Effector CD8-positive, alpha-beta T cell (primary cell): ENCODE results near the gene CRISPLD2.

Experiments
- DNase-seq: peaks from one replicate; lab custom pipeline; 2025; lab: John Stamatoyannopoulos, UW

CRISPLD2 gene

GRCh38 chr16:84911486-84912216 is 91.9 kb downstream of the CRISPLD2 start:
- DNase-seq, result no peak

DNA sequence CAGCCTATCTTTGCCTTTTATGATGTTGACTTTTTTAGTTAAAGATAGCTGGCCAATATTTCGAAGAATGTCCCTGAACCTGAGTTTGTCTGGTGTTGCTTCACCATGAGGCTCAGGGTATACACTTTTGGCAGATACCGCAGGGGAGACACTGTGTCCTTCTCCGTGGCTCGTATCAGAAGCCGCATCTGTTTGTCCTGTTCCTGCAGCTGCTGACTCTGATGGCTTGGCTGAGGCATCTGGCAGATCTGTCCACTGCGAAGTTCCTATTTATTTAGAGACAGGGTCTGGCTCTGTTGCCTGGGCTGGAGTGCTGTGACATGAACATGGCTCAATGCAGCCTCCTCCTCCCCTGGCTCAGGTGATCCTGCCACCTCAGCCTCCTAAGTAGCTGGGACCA is 93.5 kb downstream of the CRISPLD2 start:
- DNase-seq, result no peak

GRCh38 chr16:84914273-84914672 is 94.5 kb downstream of the CRISPLD2 start:
- DNase-seq, result no peak

DNA sequence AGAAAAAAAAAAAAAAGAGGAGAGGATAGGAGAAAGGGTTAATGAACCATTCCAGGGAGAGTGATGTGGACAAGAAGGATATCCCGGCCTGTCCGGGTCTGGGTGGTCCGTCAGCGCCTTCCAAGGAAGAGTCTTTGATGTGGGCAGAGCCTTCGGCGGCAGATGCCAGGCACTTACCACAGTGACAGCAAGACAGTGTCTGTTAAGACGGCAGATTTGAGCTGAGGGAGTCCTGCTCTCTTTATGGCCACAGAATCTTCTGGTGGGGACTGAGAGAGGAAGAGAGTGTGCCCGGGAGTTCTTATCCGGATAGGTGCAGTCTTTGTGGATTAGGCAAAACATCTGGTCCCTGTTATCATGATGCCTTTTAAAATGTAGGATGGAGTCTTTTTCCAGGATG is 96.4 kb downstream of the CRISPLD2 start:
- no peak for DNase-seq

DNA sequence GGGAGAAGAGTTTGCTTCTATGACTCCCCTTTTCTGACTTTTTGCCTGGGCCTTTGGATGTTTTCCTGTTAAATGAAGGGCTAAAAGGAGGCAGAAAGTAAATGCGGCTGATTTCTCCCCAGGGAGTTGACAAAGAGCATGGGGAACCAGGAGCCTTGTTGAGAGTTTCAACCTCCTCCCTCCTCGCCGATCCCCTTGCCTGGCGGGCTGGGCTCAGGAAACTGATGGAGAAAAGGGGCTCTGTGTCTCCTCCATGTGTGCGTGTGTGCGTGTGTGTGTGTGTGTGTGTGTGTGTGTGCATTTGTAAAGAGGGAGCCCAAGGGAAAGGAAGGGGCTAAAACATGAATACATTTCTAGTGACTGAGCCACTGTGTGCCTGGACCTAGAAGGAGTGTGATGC is 97.1 kb downstream of the CRISPLD2 start:
- DNase-seq, result no peak

DNA sequence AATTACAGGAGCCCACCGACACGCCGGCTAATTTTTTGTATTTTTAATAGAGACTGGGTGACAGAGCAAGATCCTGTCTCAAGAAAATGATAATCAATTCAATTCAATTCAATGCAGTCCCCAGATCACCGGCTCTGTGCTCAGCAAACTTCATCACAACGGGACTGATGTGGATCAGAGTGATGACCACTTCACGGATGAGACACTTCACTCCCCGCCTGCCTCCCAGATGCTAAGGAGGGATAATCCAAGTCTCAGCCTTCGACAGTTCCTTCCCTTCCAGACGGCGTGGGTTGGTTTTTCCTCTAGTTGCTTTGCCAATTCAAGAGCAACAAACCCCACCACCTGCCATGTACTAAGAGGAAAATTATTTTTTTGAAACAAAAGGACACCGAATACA is 97.7 kb downstream of the CRISPLD2 start:
- DNase-seq, result no peak

- no peak for DNase-seq
These were observed 98.5 kb downstream of the CRISPLD2 start for GRCh38 chr16:84918006-84918909.

GRCh38 chr16:84919269-84919668 is 99.5 kb downstream of the CRISPLD2 start:
- no peak for DNase-seq

DNA sequence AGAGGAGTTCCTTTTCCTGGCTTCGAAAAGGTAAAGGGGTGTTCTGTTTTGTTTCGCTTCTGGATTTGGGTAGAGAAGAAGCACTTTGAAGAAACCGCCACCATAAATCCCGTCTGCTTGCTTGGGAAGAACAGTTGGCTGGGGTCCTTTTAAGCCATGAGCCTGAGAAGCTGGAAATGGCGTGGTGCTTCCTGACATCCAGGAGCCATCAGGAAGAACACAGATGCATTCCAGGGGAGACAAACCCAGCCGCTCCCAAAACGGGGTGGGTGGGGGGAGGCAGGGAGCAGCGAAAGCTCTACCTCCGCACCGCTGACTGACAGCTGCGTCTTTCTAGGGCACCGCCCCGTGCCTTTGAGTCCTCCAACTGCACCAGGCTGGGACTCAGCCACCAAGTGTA is 99.9 kb downstream of the CRISPLD2 start:
- no peak for DNase-seq

DNA sequence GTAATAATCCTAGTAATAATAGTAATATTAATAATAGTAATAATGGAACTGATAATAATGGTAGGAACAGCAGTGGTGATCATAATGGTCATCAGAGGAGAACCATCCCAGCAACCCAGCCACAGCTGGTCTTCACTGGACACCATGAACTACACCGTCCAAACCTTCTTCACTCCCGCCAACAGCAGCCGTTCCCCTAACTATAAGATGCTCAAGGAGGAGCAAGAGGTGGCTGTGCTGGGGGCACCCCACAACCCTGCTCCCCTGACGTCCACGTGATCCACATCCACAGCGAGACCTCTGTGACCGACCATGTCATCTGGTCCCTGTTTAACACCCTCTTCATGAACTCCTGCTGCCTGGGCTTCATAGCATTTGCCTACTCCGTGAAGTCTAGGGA is 100.5 kb downstream of the CRISPLD2 start:
- no peak for DNase-seq

DNA sequence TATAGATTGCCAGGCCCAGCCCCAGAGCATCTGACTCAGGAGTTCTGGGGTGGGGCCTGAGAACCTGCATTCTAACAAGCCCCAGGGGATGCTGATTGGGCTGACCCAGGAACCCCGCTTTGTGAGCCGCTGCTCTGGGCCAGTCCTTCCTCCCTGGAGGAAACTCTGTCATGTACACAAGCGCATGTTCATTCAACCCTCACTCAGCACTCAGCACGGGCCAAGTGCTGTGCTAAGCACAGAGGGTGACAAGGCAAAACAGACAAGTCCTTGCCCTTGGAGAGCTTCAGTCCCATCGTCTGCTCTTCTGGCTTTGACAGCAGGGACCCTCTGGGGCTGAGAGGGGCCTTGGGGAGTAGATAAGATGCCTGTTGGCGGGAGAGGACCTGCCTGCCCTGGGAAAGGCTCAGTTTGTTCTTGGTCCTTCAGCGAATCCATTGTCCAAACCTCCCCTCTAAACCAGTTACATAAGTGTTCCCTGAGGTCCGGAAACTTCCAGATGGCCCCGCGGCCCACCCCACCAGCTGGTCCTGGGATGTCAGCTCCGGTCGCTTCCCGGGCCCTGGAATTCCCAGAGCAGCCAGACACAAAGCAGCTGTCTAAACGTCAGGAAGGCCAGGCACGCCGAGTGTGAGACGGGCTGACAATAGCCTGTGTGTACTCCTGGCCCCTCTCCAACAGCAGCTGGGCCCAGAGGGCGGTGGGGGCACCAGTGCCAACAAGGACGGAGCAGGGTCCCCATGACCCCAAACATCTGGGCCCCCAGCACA is 102.8 kb downstream of the CRISPLD2 start:
- no peak for DNase-seq

- DNase-seq, result no peak
These were observed 104.7 kb downstream of the CRISPLD2 start for GRCh38 chr16:84924331-84925091.

DNA sequence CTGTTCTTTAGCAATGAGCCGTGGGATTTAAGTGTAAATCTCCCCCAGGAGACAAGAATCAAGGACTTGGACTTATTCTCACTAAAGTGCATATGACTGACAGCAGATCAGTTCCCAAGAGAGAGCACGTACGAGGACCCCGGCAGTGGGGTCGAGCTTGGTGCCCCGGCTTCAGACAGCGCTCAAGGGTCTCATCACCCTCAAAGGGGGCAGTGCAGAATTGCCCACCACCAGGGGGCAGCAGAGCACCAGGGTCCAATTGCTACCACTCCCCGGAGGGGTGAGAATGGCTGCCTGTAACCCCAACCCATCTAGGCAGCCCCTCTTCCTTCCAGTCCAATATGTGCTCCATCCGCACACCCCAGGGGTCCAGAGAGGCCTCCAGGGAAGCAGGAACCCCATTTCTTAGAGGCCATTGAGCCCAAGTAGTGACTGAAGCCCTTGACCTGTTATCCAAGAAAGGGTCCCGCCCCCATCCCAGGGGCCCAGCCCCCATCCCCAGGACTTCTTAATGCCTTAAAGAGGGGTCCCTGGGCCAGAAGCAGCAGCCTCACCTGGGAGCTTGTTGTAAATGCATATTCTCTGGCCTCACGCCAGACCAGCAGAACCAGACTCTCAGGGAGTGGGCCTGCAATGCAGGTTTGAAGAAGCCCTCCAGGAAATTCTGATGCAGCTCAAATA is 105.4 kb downstream of the CRISPLD2 start:
- DNase-seq, result peak; percentile 61

DNA sequence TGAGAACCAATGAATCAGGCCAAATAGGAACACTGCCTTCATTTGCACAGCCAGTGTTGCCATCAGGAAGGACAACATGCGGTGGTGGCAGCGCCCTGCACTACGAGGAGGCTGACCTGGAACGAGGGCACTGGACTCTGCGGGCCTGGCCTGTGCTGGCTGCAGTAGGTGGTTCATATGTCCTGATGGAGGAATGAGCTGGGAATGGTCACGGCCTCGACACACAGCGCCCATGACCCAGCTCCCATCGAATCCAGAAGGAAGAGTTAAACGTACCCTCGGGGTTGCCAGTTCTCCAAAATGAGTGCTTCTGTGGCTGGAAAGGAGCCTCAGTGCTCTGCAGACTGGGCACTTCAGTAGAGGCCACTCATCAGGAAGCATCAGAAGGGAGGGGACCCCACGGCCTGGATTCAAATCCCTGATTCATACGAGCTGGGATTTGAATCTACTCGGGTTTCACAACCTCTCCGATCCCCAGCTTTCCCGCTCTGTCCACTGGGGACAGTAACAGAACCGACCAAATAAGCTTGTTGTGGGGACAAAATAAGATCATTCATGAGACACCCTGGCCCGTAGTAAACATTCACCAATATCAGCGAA is 106.1 kb downstream of the CRISPLD2 start:
- DNase-seq, result no peak

GRCh38 chr16:84926462-84926861 is 106.7 kb downstream of the CRISPLD2 start:
- no peak for DNase-seq

DNA sequence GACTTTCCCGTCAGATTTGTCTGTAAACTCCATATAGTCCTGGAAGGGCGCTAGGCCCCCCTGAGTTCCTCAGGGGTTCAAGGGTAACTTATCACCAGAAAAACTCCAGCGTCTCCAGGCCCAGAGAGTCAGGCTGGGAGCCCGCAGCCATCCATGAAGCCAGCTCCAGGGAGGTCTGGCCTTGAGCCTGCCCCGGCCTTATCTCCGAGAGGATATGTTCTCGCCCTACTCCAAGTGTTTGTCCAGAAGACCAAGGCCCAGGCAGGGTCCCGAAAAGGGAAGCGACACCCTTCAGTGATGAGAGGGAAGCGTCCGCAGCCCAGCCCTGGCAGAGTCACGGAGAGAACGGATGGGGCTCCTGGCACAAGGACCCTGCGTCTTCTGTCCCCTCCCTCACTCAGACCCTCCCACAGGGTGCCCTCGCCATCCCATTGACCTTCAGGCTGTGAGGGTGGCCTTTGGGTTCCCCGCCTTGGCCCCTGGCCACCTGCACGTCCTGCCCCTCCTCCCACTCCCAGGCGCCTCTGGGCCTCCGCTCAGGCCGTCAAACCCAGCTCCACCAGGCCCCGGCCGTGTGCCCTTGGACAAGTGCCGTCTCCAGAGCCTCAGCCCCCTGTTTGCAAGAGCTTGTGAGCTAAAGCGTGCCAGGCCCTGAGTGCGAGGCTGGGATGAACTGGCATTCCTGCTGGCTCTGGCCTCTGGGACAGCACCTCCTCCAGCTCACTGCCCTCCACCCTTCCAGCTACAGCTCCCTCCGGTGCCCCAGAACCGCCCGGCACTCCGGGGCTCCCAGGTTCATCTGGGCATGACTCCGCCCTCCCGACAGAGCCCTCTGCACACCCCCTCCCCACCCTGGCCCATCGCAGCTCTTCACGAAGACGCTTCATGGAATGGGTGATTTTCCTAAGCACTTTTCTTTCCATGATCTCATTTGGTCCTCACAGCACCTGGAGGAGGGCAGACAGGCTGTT is 108.1 kb downstream of the CRISPLD2 start:
- DNase-seq, result no peak

DNA sequence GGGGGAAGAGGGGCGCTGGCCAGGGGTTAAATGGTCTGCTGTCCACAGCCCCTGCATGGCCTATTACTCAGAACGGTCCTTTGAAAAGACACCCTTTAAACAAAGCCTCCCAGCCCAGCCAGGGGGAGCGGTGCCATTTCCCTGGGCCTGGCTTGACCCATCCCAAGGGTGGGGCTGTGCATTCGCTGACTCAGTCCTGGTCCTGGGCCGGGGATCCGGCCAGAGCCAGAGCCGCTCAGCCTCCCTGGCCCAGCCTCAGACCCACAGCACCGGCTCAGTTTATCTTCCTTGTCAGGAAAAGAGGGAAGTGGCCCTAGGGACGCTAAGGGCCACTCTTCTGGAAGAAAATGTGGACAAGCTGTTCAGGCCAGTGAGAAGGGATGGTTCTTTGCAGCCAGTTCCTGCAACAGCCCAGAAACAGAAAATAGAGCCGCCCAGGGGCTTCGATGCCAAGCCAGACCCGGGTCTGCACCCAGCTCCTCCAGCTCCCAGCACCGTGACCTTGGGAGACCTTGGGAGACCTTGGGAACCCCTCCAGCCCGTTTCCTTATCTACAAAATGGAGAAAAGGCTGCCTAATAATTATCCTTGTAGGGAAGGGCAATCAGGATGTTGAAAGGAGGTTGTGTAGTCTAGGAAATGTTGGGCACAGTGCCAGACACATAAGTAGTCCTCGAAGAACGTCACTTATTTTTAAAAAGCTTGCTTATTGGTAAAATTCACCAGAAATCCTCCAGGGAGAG is 109.1 kb downstream of the CRISPLD2 start:
- no peak for DNase-seq

GRCh38 chr16:84929421-84930297 is 109.9 kb downstream of the CRISPLD2 start:
- DNase-seq, result no peak
